ENCODE results near the gene GABRA5.
"Not testable (repeated sequence)": the region's sequence is repeated elsewhere in the genome, so short reads cannot be mapped to it uniquely, and the experiment has no call there.

The GABRA5 gene

GRCh38 chr15:26877831-26878230 lies 11.0 kb downstream of the GABRA5 start:
- DNase-seq (ENCODE audit: low read depth in 2 of 2): no peak

GRCh38 chr15:26879706-26880105 lies 12.8 kb downstream of the GABRA5 start:
- no peak for DNase-seq (ENCODE audit: low read depth in 2 of 2)

- DNase-seq (ENCODE audit: low read depth in 2 of 2): no peak
Measured at GRCh38 chr15:26882112-26882511, 15.2 kb downstream of the GABRA5 start.

- no peak for DNase-seq (ENCODE audit: low read depth in 2 of 2)
Measured at GRCh38 chr15:26882616-26883365, 15.9 kb downstream of the GABRA5 start.

GRCh38 chr15:26883466-26883865 lies 16.6 kb downstream of the GABRA5 start:
- no peak for DNase-seq (ENCODE audit: low read depth in 2 of 2)

- no peak for DNase-seq (ENCODE audit: low read depth in 2 of 2)
Measured at GRCh38 chr15:26886566-26886965, 19.7 kb downstream of the GABRA5 start.

GRCh38 chr15:26887926-26888666 lies 21.2 kb downstream of the GABRA5 start:
- DNase-seq (ENCODE audit: low read depth in 2 of 2): no peak

- no peak for DNase-seq (ENCODE audit: low read depth in 2 of 2)
Measured at GRCh38 chr15:26888761-26889160, 21.9 kb downstream of the GABRA5 start.

GRCh38 chr15:26889298-26889898 lies 22.5 kb downstream of the GABRA5 start:
- no peak for DNase-seq (ENCODE audit: low read depth in 2 of 2)

- no peak for DNase-seq (ENCODE audit: low read depth in 2 of 2)
Measured at GRCh38 chr15:26890451-26890850, 23.6 kb downstream of the GABRA5 start.

- no peak for DNase-seq (ENCODE audit: low read depth in 2 of 2)
Measured at GRCh38 chr15:26890988-26891387, 24.1 kb downstream of the GABRA5 start.

GRCh38 chr15:26891448-26892181 lies 24.8 kb downstream of the GABRA5 start:
- peak; percentile 22 to 25 for DNase-seq (ENCODE audit: low read depth in 2 of 2)

- DNase-seq (ENCODE audit: low read depth in 2 of 2): no peak
Measured at GRCh38 chr15:26892182-26892518, 25.3 kb downstream of the GABRA5 start.

GRCh38 chr15:26892678-26893077 lies 25.8 kb downstream of the GABRA5 start:
- no peak for DNase-seq (ENCODE audit: low read depth in 2 of 2)

- no peak for DNase-seq (ENCODE audit: low read depth in 2 of 2)
Measured at GRCh38 chr15:26893351-26894065, 26.6 kb downstream of the GABRA5 start.

GRCh38 chr15:26894181-26894580 lies 27.3 kb downstream of the GABRA5 start:
- DNase-seq (ENCODE audit: low read depth in 2 of 2): no peak

GRCh38 chr15:26895346-26895745 lies 28.5 kb downstream of the GABRA5 start:
- DNase-seq (ENCODE audit: low read depth in 2 of 2): not testable (repeated sequence)

GRCh38 chr15:26899658-26900057 lies 32.8 kb downstream of the GABRA5 start:
- DNase-seq (ENCODE audit: low read depth in 2 of 2): no peak

GRCh38 chr15:26901041-26901440 lies 34.2 kb downstream of the GABRA5 start:
- DNase-seq (ENCODE audit: low read depth in 2 of 2): no peak

GRCh38 chr15:26910715-26911114 lies 43.9 kb downstream of the GABRA5 start:
- DNase-seq (ENCODE audit: low read depth in 2 of 2): no peak

- DNase-seq (ENCODE audit: low read depth in 2 of 2): no peak
Measured at GRCh38 chr15:26921433-26921832, 54.6 kb downstream of the GABRA5 start.

- DNase-seq (ENCODE audit: low read depth in 2 of 2): no peak
Measured at GRCh38 chr15:26926081-26926480, 59.2 kb downstream of the GABRA5 start.
